ENCODE results near the gene HAPLN2. TPM values are rescaled to one million over a fixed set of nuclear protein-coding genes. Genes with fewer than 3 reads are reported as not detected.

The HAPLN2 gene
- 1 to 10 TPM in 1 of 4 donors, under 1 TPM in 1, not detected in 2; 0.55 to 1.9 TPM for total RNA-seq

- H3K9me3 ChIP-seq, result no peaks in the 10 kb centered on the region
- H3K4me1 ChIP-seq, result peaks cover 3 to 12% (median 7%) of the 10 kb centered on the region in 4 donors
- TF ChIP-seq CTCF (IDR thresholded peaks at IDR 0.05), result peak in 1 of 5 experiments; percentile 23
- no peak for TF ChIP-seq POLR2AphosphoS5 (IDR thresholded peaks at IDR 0.05)
- TF ChIP-seq EP300 (IDR thresholded peaks at IDR 0.05; ENCODE audit: low read depth), result no peak
- intact Hi-C loops (cut with DNase I; ENCODE audit: low total_unique reads) (loop anchor here (10.0 kb wide), 1 partner anchor 224 kb away; no protein-coding TSS in a partner anchor), in situ Hi-C loops (cut with MboI; ENCODE audit: low pct_ligation_motif_present in 1 of 4, low pct_unique_long_range_greater_than_20kb in 1 of 4, low sequenced_read_pairs in 3 of 4) (loop anchor here in 1 of 4 donors (25.0 kb wide), 1 partner anchor 232 kb away; no protein-coding TSS in a partner anchor)
- peaks cover 64% of the 10 kb centered on the region for H3K27me3 ChIP-seq
- H3K36me3 ChIP-seq, result no peaks in the 10 kb centered on the region
- no peak for DNase-seq
- H3K27ac ChIP-seq, result no peak within 1 kb of the TSS
- WGBS, 2 donors (ENCODE audit: low coverage in 1 of 2), result 10% methylated on average over 5 to 7 of the region's 7 CpGs
- no peak within 1 kb of the TSS for H3K4me3 ChIP-seq
Observed at GRCh38 chr1:156618853-156619581, at the start of gene HAPLN2. Gene HAPLN2, plus strand, starts transcription at chr1:156619415. Its CDS starts 4,076 bp downstream, at chr1:156623491.

GRCh38 chr1:156571261-156571852, 47.9 kb upstream of the HAPLN2 start:
- Histone ChIP-seq H3K27ac (peak overlapping the region; percentile 67 to 73 (median 71)), H3K9me3 (no peaks in the 10 kb centered on the region), H3K27me3 (no peaks in the 10 kb centered on the region), H3K4me3 (peak overlapping the region in 2 of 4 donors; percentile 44 to 51), H3K36me3 (no peaks in the 10 kb centered on the region), H3K4me1 (peaks cover 5 to 27% (median 20%) of the 10 kb centered on the region in 4 donors)
- no peak for DNase-seq
- in situ Hi-C loops (cut with MboI; ENCODE audit: low pct_ligation_motif_present in 1 of 4, low pct_unique_long_range_greater_than_20kb in 1 of 4, low sequenced_read_pairs in 3 of 4) (no loop called here), intact Hi-C loops (cut with DNase I; ENCODE audit: low total_unique reads) (no loop called here)
- no peak for TF ChIP-seq EP300 (IDR thresholded peaks at IDR 0.05; ENCODE audit: low read depth)
- TF ChIP-seq POLR2AphosphoS5 (IDR thresholded peaks at IDR 0.05), result peak in 1 of 3 donors; percentile 24
- WGBS, 2 donors (ENCODE audit: low coverage in 1 of 2), result 6 to 15% methylated on average over 3 to 4 of the region's 4 CpGs

GRCh38 chr1:156571919-156572662, 47.1 kb upstream of the HAPLN2 start, which contains the start of gene IQGAP3:
Gene IQGAP3, minus strand, starts transcription at chr1:156572565. Its CDS starts 36 bp downstream, at chr1:156572529.
- Histone ChIP-seq H3K4me1 (peaks cover 5 to 27% (median 20%) of the 10 kb centered on the region in 4 donors), H3K27ac (peak within 1 kb of the TSS; percentile 67 to 73 (median 71)), H3K27me3 (no peaks in the 10 kb centered on the region), H3K9me3 (no peaks in the 10 kb centered on the region), H3K4me3 (peak within 1 kb of the TSS in 3 of 4 donors; percentile 20 to 51 (median 44)), H3K36me3 (no peaks in the 10 kb centered on the region)
- 2% methylated on average over 35 of the region's 38 CpGs; no CpG with 5 or more reads in 1 of the 2 donors for WGBS, 2 donors (ENCODE audit: low coverage in 1 of 2)
- TF ChIP-seq CTCF (IDR thresholded peaks at IDR 0.05) (no peak), POLR2AphosphoS5 (IDR thresholded peaks at IDR 0.05) (peak; percentile 37 to 52 (median 49)), EP300 (IDR thresholded peaks at IDR 0.05; ENCODE audit: low read depth) (no peak), POLR2A (IDR thresholded peaks at IDR 0.05) (no peak)
- in situ Hi-C loops (cut with MboI; ENCODE audit: low pct_ligation_motif_present in 1 of 4, low pct_unique_long_range_greater_than_20kb in 1 of 4, low sequenced_read_pairs in 3 of 4) (no loop called here), intact Hi-C loops (cut with DNase I; ENCODE audit: low total_unique reads) (no loop called here)
- DNase-seq, result peak; percentile 93

DNA sequence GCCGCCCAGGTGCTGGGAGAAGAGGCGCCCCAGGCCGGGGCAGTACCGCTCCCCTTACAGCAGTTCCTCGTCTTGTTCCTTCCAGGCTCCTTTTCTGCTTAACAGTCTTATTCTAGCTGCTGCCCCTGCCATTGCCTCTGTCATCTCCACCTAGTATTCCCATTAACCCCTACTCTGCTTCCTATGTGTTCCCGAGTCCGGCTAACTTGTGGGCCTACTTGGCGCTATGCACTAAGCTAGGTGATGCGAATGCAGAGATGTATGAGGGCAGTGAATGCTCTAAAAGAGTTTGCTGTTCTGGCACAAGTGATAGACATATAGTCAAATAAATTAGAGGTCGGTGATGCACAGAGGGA, 46.6 kb upstream of the HAPLN2 start:
- TF ChIP-seq EP300 (IDR thresholded peaks at IDR 0.05; ENCODE audit: low read depth), result no peak
- TF ChIP-seq POLR2A (IDR thresholded peaks at IDR 0.05), result no peak
- no peak for TF ChIP-seq POLR2AphosphoS5 (IDR thresholded peaks at IDR 0.05)
- TF ChIP-seq CTCF (IDR thresholded peaks at IDR 0.05), result no peak
- no peak for DNase-seq
- peak overlapping the region in 3 of 4 donors; percentile 20 to 51 (median 44) for H3K4me3 ChIP-seq
- in situ Hi-C loops (cut with MboI; ENCODE audit: low pct_ligation_motif_present in 1 of 4, low pct_unique_long_range_greater_than_20kb in 1 of 4, low sequenced_read_pairs in 3 of 4), result no loop called here
- H3K4me1 ChIP-seq, result peaks cover 5 to 27% (median 20%) of the 10 kb centered on the region in 4 donors
- intact Hi-C loops (cut with DNase I; ENCODE audit: low total_unique reads), result no loop called here
- H3K27me3 ChIP-seq, result no peaks in the 10 kb centered on the region
- WGBS, 2 donors (ENCODE audit: low coverage in 1 of 2), result 40 to 46% methylated on average over 4 to 10 of the region's 10 CpGs
- H3K36me3 ChIP-seq, result no peaks in the 10 kb centered on the region
- H3K27ac ChIP-seq, result peak overlapping the region in 2 of 4 donors; percentile 67 to 73
- no peaks in the 10 kb centered on the region for H3K9me3 ChIP-seq

Measured in transverse colon (tissue), 4 donors.